Suppressor macrophage (primary cell): ENCODE measurements around the gene ETFBKMT.

Source experiments
- DNase-seq, 4 experiments: peaks; one replicate each; pipeline ENCODE4 v3.0.0-alpha.2; 2020 to 2022
- total RNA-seq, 17 experiments: gene quantifications; one replicate each; lab custom pipeline; 2026; ENCODE audit warnings: mixed read lengths in 6 of 17, inconsistent platforms in 3 of 17; lab: John Stamatoyannopoulos, UW

Gene ETFBKMT
- 0.64 to 6.7 (median 3.7) reads per million in 17 experiments for total RNA-seq

GRCh38 chr12:31659087-31659942 lies at the start of gene ETFBKMT:
ETFBKMT (plus strand) TSS chr12:31659688; CDS start chr12:31661954, 2,266 bp downstream.
- peak; percentile 90 to 95 (median 95) for DNase-seq

- no peak for DNase-seq
Measured at GRCh38 chr12:31612819-31613218, 46.7 kb upstream of the ETFBKMT start.

- no peak for DNase-seq
Measured at GRCh38 chr12:31618228-31619025, 41.1 kb upstream of the ETFBKMT start.

- DNase-seq: no peak
Measured at GRCh38 chr12:31620311-31620710, 39.2 kb upstream of the ETFBKMT start.

- no peak for DNase-seq
Measured at GRCh38 chr12:31622038-31622437, 37.5 kb upstream of the ETFBKMT start.

- no peak for DNase-seq
Measured at GRCh38 chr12:31626270-31626995, 33.1 kb upstream of the ETFBKMT start.

- no peak for DNase-seq
Measured at GRCh38 chr12:31627456-31628054, 31.9 kb upstream of the ETFBKMT start.

- no peak for DNase-seq
Measured at GRCh38 chr12:31629756-31630732, 29.4 kb upstream of the ETFBKMT start.

- no peak for DNase-seq
Measured at GRCh38 chr12:31631023-31631724, 28.3 kb upstream of the ETFBKMT start.

- peak; percentile 43 to 75 (median 72) for DNase-seq
Measured at GRCh38 chr12:31631809-31632208, 27.7 kb upstream of the ETFBKMT start.

- DNase-seq: no peak
Measured at GRCh38 chr12:31633464-31633863, 26.0 kb upstream of the ETFBKMT start.

- no peak for DNase-seq
Measured at GRCh38 chr12:31634620-31635019, 24.9 kb upstream of the ETFBKMT start.

GRCh38 chr12:31641509-31642090 lies 17.9 kb upstream of the ETFBKMT start:
- no peak for DNase-seq

- no peak for DNase-seq
Measured at GRCh38 chr12:31644536-31644935, 15.0 kb upstream of the ETFBKMT start.

- peak; percentile 21 to 58 (median 56) for DNase-seq
Measured at GRCh38 chr12:31645924-31646323, 13.6 kb upstream of the ETFBKMT start.

- peak; percentile 53 to 79 (median 65) for DNase-seq
Measured at GRCh38 chr12:31647086-31647491, 12.4 kb upstream of the ETFBKMT start.

- no peak for DNase-seq
Measured at GRCh38 chr12:31650918-31651317, 8.6 kb upstream of the ETFBKMT start.

- DNase-seq: no peak
Measured at GRCh38 chr12:31651893-31652521, 7.5 kb upstream of the ETFBKMT start.

GRCh38 chr12:31655208-31655607 lies 4.3 kb upstream of the ETFBKMT start:
- DNase-seq: no peak

- no peak for DNase-seq
Measured at GRCh38 chr12:31655792-31656191, 3.7 kb upstream of the ETFBKMT start.
